ENCODE measurements around the gene OR4D9.
"Not testable (repeated sequence)": the region's sequence is repeated elsewhere in the genome, so short reads cannot be mapped to it uniquely, and the experiment has no call there.

The OR4D9 gene

GRCh38 chr11:59545179-59546020 is 34.1 kb downstream of the OR4D9 start:
- H3K27ac ChIP-seq: no peak overlapping the region
- no peak overlapping the region for H3K4me3 ChIP-seq (ENCODE audit: low read depth, low read length)

GRCh38 chr11:59547605-59548308 is 36.4 kb downstream of the OR4D9 start:
- H3K9me3 ChIP-seq (ENCODE audit: severe bottlenecking); H3K4me3 ChIP-seq (ENCODE audit: low read depth, low read length); H3K36me3 ChIP-seq; H3K27me3 ChIP-seq (ENCODE audit: insufficient read depth, low read depth, severe bottlenecking); DNase-seq; H3K27ac ChIP-seq: not testable (repeated sequence)

More at GRCh38 chr11:59545179-59546020, 34.1 kb downstream of the OR4D9 start:
- TF ChIP-seq CTCF (IDR thresholded peaks at IDR 0.05; ENCODE audit: low read depth, low read length): no peak
- DNase-seq: no peak
- Histone ChIP-seq H3K36me3 (no peaks in the 10 kb centered on the region), H3K9me3 (ENCODE audit: severe bottlenecking) (no peaks in the 10 kb centered on the region), H3K27me3 (ENCODE audit: insufficient read depth, low read depth, severe bottlenecking) (no peaks in the 10 kb centered on the region)

GRCh38 chr11:59548309-59548656 is 36.9 kb downstream of the OR4D9 start:
- Histone ChIP-seq H3K27ac (no peak overlapping the region), H3K4me3 (ENCODE audit: low read depth, low read length) (no peak overlapping the region), H3K36me3 (no peaks in the 10 kb centered on the region), H3K27me3 (ENCODE audit: insufficient read depth, low read depth, severe bottlenecking) (no peaks in the 10 kb centered on the region), H3K9me3 (ENCODE audit: severe bottlenecking) (no peaks in the 10 kb centered on the region)
- no peak for DNase-seq
- TF ChIP-seq CTCF (IDR thresholded peaks at IDR 0.05; ENCODE audit: low read depth, low read length): no peak

- H3K4me3 ChIP-seq (ENCODE audit: low read depth, low read length): peak overlapping the region; percentile 53
- TF ChIP-seq CTCF (IDR thresholded peaks at IDR 0.05; ENCODE audit: low read depth, low read length): peak; percentile 29; the same call in 1 of the 2 replicates
- DNase-seq: peak; percentile 89
- no peaks in the 10 kb centered on the region for H3K36me3 ChIP-seq
- H3K9me3 ChIP-seq (ENCODE audit: severe bottlenecking): no peaks in the 10 kb centered on the region
- no peaks in the 10 kb centered on the region for H3K27me3 ChIP-seq (ENCODE audit: insufficient read depth, low read depth, severe bottlenecking)
- H3K27ac ChIP-seq: peak overlapping the region; percentile 87
Measured at GRCh38 chr11:59550368-59550841, 39.1 kb downstream of the OR4D9 start.

GRCh38 chr11:59550842-59551658 is 39.7 kb downstream of the OR4D9 start:
- Histone ChIP-seq H3K27me3 (ENCODE audit: insufficient read depth, low read depth, severe bottlenecking) (no peaks in the 10 kb centered on the region), H3K36me3 (no peaks in the 10 kb centered on the region), H3K4me3 (ENCODE audit: low read depth, low read length) (peak overlapping the region; percentile 53), H3K9me3 (ENCODE audit: severe bottlenecking) (no peaks in the 10 kb centered on the region), H3K27ac (peak overlapping the region; percentile 87)
- no peak for TF ChIP-seq CTCF (IDR thresholded peaks at IDR 0.05; ENCODE audit: low read depth, low read length)
- DNase-seq: peak; percentile 71

Measured in WERI-Rb-1 (cell line).